Small intestine (tissue), 7 donors: ENCODE data around the gene PKP4. TPM values are rescaled to one million over a fixed set of nuclear protein-coding genes. Genes with fewer than 3 reads are reported as not detected.

ENCODE experiments used
- DNase-seq, 2 donors: peaks; one replicate each; pipeline versions ENCODE4 v3.0.0 to v3.0.0-alpha.2; 2013
- FAIRE-seq: peaks from 2 replicates; lab custom pipeline; 2012; peaks lifted over from hg19 to GRCh38; lab: Jason Lieb, UNC
- H3K27ac ChIP-seq, 3 donors: one replicate each; pipeline ENCODE4 v1.5.1; 2013; ENCODE audit warnings: low read length in 2 of 3, mild to moderate bottlenecking in 2 of 3, control low read depth in 1 of 3, inconsistent platforms in 1 of 3, low read depth in 1 of 3, moderate library complexity in 1 of 3
- H3K27me3 ChIP-seq, 3 donors: one replicate each; pipeline ENCODE4 v1.6.1; 2013; ENCODE audit warnings: low read length in 3 of 3, inconsistent platforms in 1 of 3; ENCODE audit not compliant: control insufficient read depth in 3 of 3, insufficient read depth in 3 of 3
- H3K36me3 ChIP-seq, 3 donors: one replicate each; pipeline ENCODE4 v1.6.1; 2013; ENCODE audit warnings: low read length in 3 of 3, inconsistent platforms in 1 of 3, low read depth in 1 of 3, mild to moderate bottlenecking in 1 of 3, moderate library complexity in 1 of 3; ENCODE audit not compliant: control insufficient read depth in 3 of 3, insufficient read depth in 2 of 3
- H3K4me1 ChIP-seq, 3 donors: one replicate each; pipeline ENCODE4 v1.6.1; 2013; ENCODE audit warnings: low read length in 2 of 3, inconsistent platforms in 1 of 3, low read depth in 1 of 3, mild to moderate bottlenecking in 1 of 3, moderate library complexity in 1 of 3; ENCODE audit not compliant: control insufficient read depth in 3 of 3, insufficient read depth in 2 of 3
- H3K4me3 ChIP-seq, 3 donors: one replicate each; pipeline ENCODE4 v1.5.1; 2013; ENCODE audit warnings: low read length in 3 of 3, control low read depth in 1 of 3, inconsistent platforms in 1 of 3, low read depth in 1 of 3, mild to moderate bottlenecking in 1 of 3, moderate library complexity in 1 of 3
- H3K9me3 ChIP-seq, 2 donors: one replicate each; pipeline ENCODE4 v1.6.1; 2013; ENCODE audit warnings: low read depth in 1 of 2, low read length in 1 of 2; ENCODE audit not compliant: control insufficient read depth in 2 of 2, insufficient read depth in 1 of 2
- WGBS, 3 donors: extraction: QIAGEN DNeasy Blood & Tissue Kit; methylation state at CpG; one replicate each; pipeline ENCODE4 v1.1.7; 2013; 5-methylcytosine and 5-hydroxymethylcytosine counted together
- polyA plus RNA-seq, 4 donors: library from polyadenylated mRNA; stranded (reverse) in 3 of 4; unstranded in 1 of 4; fragments of 200-250 nt in 3 of 4; fragments of 120-200 nt in 1 of 4; gene quantifications; one replicate each; pipeline versions ENCODE4 v1.2.1 to v1.2.3, GENCODE V29; 2013
- donor health status: healthy with polysubstance abuse.
- donor health status: control.
- donor health status: control.
- donor health status: Bipolar disorder and iron deficiency.
- donor health status: healthy.

PKP4 gene
- polyA plus RNA-seq, 4 donors = 16.8 to 54.3 (median 23.3) TPM

DNA sequence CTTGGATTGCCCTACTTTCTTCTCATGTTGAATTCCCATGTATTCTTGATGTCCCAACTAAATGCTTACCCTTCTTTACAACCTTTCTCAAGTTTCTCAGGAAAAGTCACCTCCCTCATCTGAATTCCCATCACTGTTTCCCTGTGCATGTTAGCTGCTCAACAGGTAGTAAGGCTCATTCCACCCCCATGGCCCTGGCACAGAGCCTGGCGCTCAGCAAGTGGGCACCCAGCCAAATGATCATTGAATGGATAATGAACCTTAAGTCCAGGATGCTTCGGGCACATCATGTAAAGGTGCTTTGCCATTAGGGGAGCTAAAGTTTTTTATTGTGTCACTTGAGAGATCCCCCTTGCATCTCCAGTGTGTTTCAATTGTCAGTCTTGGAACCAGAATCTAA, 124.0 kb downstream of the PKP4 start:
- Histone ChIP-seq H3K27me3 (no peaks in the 10 kb centered on the region), H3K27ac (no peak overlapping the region), H3K4me3 (no peak overlapping the region), H3K36me3 (peaks cover 0 to 13% (median 2%) of the 10 kb centered on the region in 3 donors), H3K4me1 (no peaks in the 10 kb centered on the region), H3K9me3 (peaks cover 0 to 6% of the 10 kb centered on the region in 2 donors)
- no peak for FAIRE-seq
- DNase-seq = peak in 1 of 2 donors; percentile 47
- 62 to 77% (median 66%) methylated on average over 2 of the region's 2 CpGs for WGBS, 3 donors

DNA sequence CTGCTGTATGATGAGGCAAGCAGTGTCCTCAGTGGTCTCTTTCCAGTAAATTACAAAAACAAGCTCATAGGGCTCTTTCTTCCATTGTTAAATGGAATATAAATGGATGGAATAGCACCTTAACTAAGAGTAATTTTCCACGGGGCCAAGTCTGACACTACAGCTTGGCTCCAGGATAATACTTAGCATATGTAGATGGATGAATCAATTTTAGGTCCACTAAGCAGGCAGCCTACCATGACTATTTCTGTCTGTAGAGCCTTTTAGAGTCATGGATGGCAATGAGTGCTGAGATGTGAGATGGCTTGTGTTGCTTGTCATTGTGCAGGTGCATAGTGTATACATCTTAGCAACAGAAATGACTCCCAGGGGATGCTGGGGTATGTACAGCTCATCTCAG, 125.9 kb downstream of the PKP4 start:
- Histone ChIP-seq H3K9me3 (peaks cover 0 to 6% of the 10 kb centered on the region in 2 donors), H3K36me3 (peaks cover 0 to 13% (median 2%) of the 10 kb centered on the region in 3 donors), H3K27ac (no peak overlapping the region), H3K27me3 (no peaks in the 10 kb centered on the region), H3K4me1 (no peaks in the 10 kb centered on the region), H3K4me3 (no peak overlapping the region)
- 88 to 100% (median 98%) methylated on average over 1 of the region's 1 CpG for WGBS, 3 donors
- FAIRE-seq (no peak), DNase-seq (no peak)

DNA sequence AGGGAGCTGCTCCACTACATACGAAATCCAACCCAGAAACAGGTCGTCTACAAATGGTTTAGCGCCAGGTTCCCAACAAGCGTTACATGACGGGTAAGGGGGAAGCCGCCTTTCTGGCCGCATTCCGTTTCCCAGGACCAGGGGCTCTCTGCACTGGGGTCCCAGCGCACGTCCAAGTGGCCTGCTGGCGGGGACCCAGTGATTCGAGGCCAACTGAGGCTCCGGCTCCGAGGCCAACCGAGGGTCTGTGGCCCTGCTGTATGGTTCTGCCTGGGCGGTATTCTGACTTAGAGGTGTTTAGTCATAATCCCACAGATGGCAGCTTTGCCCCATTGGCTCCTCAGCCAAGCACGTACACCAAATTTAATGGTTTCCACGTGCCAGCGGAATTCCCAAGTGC, 127.2 kb downstream of the PKP4 start:
- no peak for FAIRE-seq
- Histone ChIP-seq H3K4me3 (no peak overlapping the region), H3K27ac (no peak overlapping the region), H3K4me1 (no peaks in the 10 kb centered on the region), H3K36me3 (peaks cover 0 to 13% (median 2%) of the 10 kb centered on the region in 3 donors), H3K9me3 (peaks cover 0 to 6% of the 10 kb centered on the region in 2 donors), H3K27me3 (no peaks in the 10 kb centered on the region)
- DNase-seq = no peak
- WGBS, 3 donors = 98 to 99% (median 98%) methylated on average over 19 of the region's 19 CpGs

DNA sequence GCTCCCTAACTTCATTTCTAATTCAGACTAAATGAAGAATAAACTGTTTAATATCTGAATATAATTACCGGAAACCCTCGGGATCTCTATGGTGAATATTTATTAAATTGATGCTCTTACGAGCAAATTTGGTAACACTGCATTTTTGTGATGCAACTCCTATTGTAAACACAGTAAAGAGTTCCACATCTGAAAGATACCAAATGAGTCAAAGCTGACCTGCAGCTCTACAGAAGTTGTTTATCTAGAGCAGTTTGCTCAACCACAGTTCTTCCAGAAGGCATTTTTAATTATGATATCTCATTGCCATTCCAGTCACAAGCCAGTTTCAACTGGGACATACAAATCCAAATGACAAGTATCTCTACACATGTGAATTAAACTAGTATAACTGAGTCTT, 129.7 kb downstream of the PKP4 start:
- no peak for FAIRE-seq
- Histone ChIP-seq H3K4me1 (no peaks in the 10 kb centered on the region), H3K36me3 (peaks cover 0 to 8% (median 2%) of the 10 kb centered on the region in 3 donors), H3K27ac (no peak overlapping the region), H3K27me3 (no peaks in the 10 kb centered on the region), H3K9me3 (peaks cover 0 to 6% of the 10 kb centered on the region in 2 donors), H3K4me3 (no peak overlapping the region)
- 57 to 64% (median 60%) methylated on average over 3 of the region's 3 CpGs for WGBS, 3 donors
- DNase-seq = no peak

DNA sequence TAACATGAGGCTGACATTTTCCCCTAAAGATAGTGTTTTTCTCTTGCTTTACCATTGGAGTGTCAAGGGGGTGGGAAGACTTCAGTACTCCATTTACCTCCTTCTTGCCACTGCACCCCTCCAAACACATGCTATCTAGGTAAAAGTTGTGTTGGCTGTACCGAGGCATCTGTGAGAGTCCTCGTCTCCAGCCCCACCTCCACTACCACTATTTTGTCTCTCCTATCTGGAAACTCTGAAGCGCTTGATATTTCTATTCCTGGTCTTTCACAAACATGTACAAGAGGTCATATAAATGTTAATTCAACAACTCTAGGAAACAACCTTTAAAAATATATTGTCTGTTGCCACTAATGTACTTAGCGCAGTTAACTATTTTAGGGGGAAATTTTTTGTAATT, 132.6 kb downstream of the PKP4 start:
- DNase-seq (no peak), FAIRE-seq (no peak)
- Histone ChIP-seq H3K27me3 (no peaks in the 10 kb centered on the region), H3K27ac (no peak overlapping the region), H3K9me3 (no peaks in the 10 kb centered on the region), H3K36me3 (peaks cover 0 to 2% (median 0%) of the 10 kb centered on the region in 3 donors), H3K4me1 (no peaks in the 10 kb centered on the region), H3K4me3 (no peak overlapping the region)
- WGBS, 3 donors = 95 to 97% (median 96%) methylated on average over 4 of the region's 4 CpGs

DNA sequence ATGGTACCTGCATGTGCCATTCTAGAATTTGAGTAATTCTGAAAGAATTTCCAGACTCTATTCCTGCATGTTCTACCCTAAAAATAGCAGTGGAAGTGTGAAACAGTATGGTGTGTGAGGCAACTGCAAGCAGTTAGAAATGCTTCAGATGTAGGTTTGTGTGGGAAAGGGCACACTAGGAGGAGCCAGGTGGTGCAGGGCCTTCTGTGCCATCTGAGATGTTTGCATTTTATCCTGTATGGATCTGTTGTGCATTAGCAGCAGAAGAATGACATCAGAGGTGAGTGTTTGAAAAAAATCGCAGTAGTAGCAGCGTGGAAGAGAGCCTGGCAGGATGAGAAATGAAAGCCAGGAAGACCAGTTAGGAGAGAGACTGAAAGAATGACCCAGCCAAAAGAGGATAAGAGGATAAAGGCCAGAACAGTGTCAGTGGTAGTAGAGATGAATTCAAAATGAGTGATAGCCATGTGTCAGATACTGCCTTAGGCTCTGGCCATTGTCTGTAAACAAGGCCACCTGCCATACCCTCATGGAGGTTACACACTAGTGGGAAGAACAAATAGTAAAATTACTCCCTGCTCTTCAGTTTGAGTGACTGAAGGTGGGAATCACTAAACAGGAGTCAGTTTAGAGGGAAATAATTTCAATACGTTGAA, 142.2 kb downstream of the PKP4 start:
- no peak for DNase-seq
- Histone ChIP-seq H3K4me1 (peaks cover 0 to 4% (median 0%) of the 10 kb centered on the region in 3 donors), H3K27me3 (no peaks in the 10 kb centered on the region), H3K27ac (no peak overlapping the region), H3K4me3 (no peak overlapping the region), H3K9me3 (no peaks in the 10 kb centered on the region), H3K36me3 (no peaks in the 10 kb centered on the region)
- no peak for FAIRE-seq
- WGBS, 3 donors = 83 to 100% (median 93%) methylated on average over 3 of the region's 3 CpGs

DNA sequence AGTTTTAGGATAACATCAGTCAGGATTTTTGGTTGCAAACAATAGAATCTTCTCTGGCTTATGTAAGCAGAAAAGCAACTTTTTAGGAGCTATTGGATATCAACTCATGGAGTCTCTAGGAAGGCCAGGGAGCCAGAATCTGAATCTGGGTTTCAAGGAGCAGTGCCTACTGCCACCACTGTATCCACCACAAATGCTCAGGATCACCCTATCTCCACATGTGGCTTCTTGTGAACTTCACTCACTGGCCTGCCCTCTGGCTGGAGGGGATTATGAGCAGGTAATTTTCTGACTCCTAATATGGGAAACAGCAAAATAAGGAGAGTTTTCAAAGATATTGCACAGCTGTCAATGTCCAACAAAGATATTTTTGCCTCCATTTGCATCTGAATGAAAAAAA, 142.9 kb downstream of the PKP4 start:
- Histone ChIP-seq H3K36me3 (peaks cover 0 to 2% (median 0%) of the 10 kb centered on the region in 3 donors), H3K27ac (peak overlapping the region in 1 of 3 donors; percentile 9), H3K27me3 (no peaks in the 10 kb centered on the region), H3K9me3 (no peaks in the 10 kb centered on the region), H3K4me1 (peaks cover 0 to 4% (median 0%) of the 10 kb centered on the region in 3 donors), H3K4me3 (no peak overlapping the region)
- no peak for DNase-seq
- FAIRE-seq = no peak

DNA sequence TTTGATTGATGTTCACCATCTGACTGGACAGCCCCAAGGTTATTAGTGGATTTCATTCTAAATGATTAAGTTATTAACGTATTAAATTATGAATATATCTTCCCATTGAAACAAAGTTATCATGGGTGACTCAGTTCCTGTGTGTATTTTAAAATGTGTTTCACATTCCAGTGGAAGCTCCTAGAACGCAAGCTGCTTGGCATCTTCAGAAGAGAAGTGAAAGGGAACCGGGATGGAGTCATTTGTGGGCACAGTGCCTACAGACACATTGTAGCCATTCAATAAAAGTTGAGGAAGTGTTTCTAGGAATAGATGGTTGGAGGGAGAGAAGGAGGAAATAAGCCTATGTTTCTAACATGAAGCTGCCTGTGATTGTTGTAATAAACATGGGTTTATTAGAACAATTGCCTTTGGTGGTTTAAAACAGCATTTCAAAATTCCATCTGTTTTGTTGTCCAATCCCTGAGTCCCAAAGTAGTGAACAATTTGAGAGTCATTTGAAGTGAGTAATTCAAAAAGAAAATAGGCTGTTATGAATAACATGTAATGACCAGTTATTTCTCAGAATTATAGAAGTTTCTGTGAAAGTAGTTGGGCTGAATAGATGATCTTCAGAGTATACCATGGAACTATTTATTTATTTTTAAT, 143.5 kb downstream of the PKP4 start:
- Histone ChIP-seq H3K27me3 (no peaks in the 10 kb centered on the region), H3K9me3 (no peaks in the 10 kb centered on the region), H3K36me3 (peaks cover 0 to 2% (median 0%) of the 10 kb centered on the region in 3 donors), H3K4me1 (peaks cover 0 to 4% (median 0%) of the 10 kb centered on the region in 3 donors), H3K27ac (no peak overlapping the region), H3K4me3 (no peak overlapping the region)
- DNase-seq (peak in 1 of 2 donors; percentile 49), FAIRE-seq (no peak)
- WGBS, 3 donors = 18 to 42% (median 20%) methylated on average over 3 of the region's 3 CpGs
